Fibroblast of the aortic adventitia (primary cell): ENCODE measurements around the gene KLHDC9. TPM values are rescaled to one million over a fixed set of nuclear protein-coding genes. Genes with fewer than 3 reads are reported as not detected.

Experiments
- DNase-seq: peaks from one replicate; pipeline ENCODE4 v3.0.0-alpha.2; 2010; ENCODE audit warnings: low read depth
- H3K4me3 ChIP-seq: 2 replicates; pipeline ENCODE4 v1.5.1; 2011; ENCODE audit warnings: low read depth, mild to moderate bottlenecking, control low read depth, low read length, moderate library complexity
- CTCF ChIP-seq: IDR thresholded peaks from 2 replicates; pipeline ENCODE4 v1.5.1; 2011; ENCODE audit warnings: mild to moderate bottlenecking, low read length, control low read depth, inconsistent platforms; ENCODE audit not compliant: insufficient read depth
- total RNA-seq: library from RNA; depleted of rRNA; stranded (reverse); fragments of >200 nt; gene quantifications from 2 replicates; pipeline ENCODE4 v1.2.3, GENCODE V29; 2012; ENCODE audit warnings: low replicate concordance

KLHDC9 gene
- total RNA-seq, 1 donor = 0.90 TPM

GRCh38 chr1:161131523-161132409 lies 33.6 kb downstream of the KLHDC9 start:
- TF ChIP-seq CTCF = no peak
- peak; percentile 56 for DNase-seq
- peak overlapping the region; percentile 99 for H3K4me3 ChIP-seq

GRCh38 chr1:161132410-161133219 lies 34.5 kb downstream of the KLHDC9 start, which contains the start of gene DEDD:
TSS of gene DEDD (minus strand) at chr1:161132667. CDS start at chr1:161124462, 8,205 bp downstream.
- peak within 1 kb of the TSS; percentile 99 for H3K4me3 ChIP-seq
- DNase-seq = peak; percentile 95
- no peak for TF ChIP-seq CTCF

GRCh38 chr1:161133220-161133740 lies 35.1 kb downstream of the KLHDC9 start:
- TF ChIP-seq CTCF = no peak
- peak overlapping the region; percentile 99 for H3K4me3 ChIP-seq
- DNase-seq = no peak

GRCh38 chr1:161137881-161138280 lies 39.7 kb downstream of the KLHDC9 start:
- no peak overlapping the region for H3K4me3 ChIP-seq
- no peak for TF ChIP-seq CTCF
- DNase-seq = no peak

GRCh38 chr1:161138431-161138830 lies 40.3 kb downstream of the KLHDC9 start:
- TF ChIP-seq CTCF = no peak
- no peak overlapping the region for H3K4me3 ChIP-seq
- DNase-seq = no peak

- DNase-seq = peak; percentile 76
- peak; percentile 58 for TF ChIP-seq CTCF
These were observed 41.6 kb downstream of the KLHDC9 start for GRCh38 chr1:161139766-161140165.

More at GRCh38 chr1:161139766-161140165, 41.6 kb downstream of the KLHDC9 start:
- H3K4me3 ChIP-seq = no peak overlapping the region
